Glutamatergic neuron (in vitro differentiated cells): ENCODE measurements around the gene GPR137B. TPM values are rescaled to one million over a fixed set of nuclear protein-coding genes. Genes with fewer than 3 reads are reported as not detected.
"Not testable (repeated sequence)": the region's sequence is repeated elsewhere in the genome, so short reads cannot be mapped to it uniquely, and the experiment has no call there.

Experiments
- DNase-seq: peaks from one replicate; pipeline ENCODE4 v3.0.0; 2022
- H3K27ac Mint-ChIP-seq: one replicate; pipeline ENCODE4 v1.8.0; 2020; ENCODE audit warnings: mild to moderate bottlenecking, mixed read lengths, inconsistent platforms; ENCODE audit not compliant: unreplicated experiment
- H3K27me3 Mint-ChIP-seq: one replicate; pipeline ENCODE4 v1.8.0; 2020; ENCODE audit warnings: mild to moderate bottlenecking, moderate library complexity, mixed read lengths, inconsistent platforms; ENCODE audit not compliant: unreplicated experiment
- H3K36me3 Mint-ChIP-seq: one replicate; pipeline ENCODE4 v1.8.0; 2020; ENCODE audit warnings: mild to moderate bottlenecking, mixed read lengths, inconsistent platforms; ENCODE audit not compliant: unreplicated experiment
- H3K4me1 Mint-ChIP-seq: one replicate; pipeline ENCODE4 v1.8.0; 2020; ENCODE audit warnings: mild to moderate bottlenecking, low read depth, mixed read lengths, inconsistent platforms; ENCODE audit not compliant: unreplicated experiment
- H3K4me3 Mint-ChIP-seq: one replicate; pipeline ENCODE4 v1.8.0; 2020; ENCODE audit warnings: mild to moderate bottlenecking, mixed read lengths, inconsistent platforms; ENCODE audit not compliant: unreplicated experiment
- H3K9me3 Mint-ChIP-seq: one replicate; pipeline ENCODE4 v1.8.0; 2020; ENCODE audit warnings: mild to moderate bottlenecking, moderate library complexity, mixed read lengths, inconsistent platforms; ENCODE audit not compliant: unreplicated experiment
- total RNA-seq: library from RNA; stranded (reverse); fragmentation: NEBNext Ultra II Directional; extraction: Animal tissue kit (Norgen Biotek cat#: 25700); gene quantifications from one replicate; pipeline ENCODE4 v1.2.1, GENCODE V29; 2021; ENCODE audit not compliant: unreplicated experiment
- TF ChIP-seq, protein P1 (sequence below): fragments of 200-600 bp; sonication (generic); IDR thresholded peaks from one replicate; pipeline ENCODE4 v1.5.0; 2021; ENCODE audit not compliant: partially characterized antibody, unreplicated experiment

The GPR137B gene
- total RNA-seq, 1 donor from 2014 or later = 22.5 TPM

- H3K27ac Mint-ChIP-seq = no peak overlapping the region
- DNase-seq = no peak
- no peak overlapping the region for H3K4me3 Mint-ChIP-seq
- H3K36me3 Mint-ChIP-seq = peaks cover 5% of the 10 kb centered on the region
- H3K4me1 Mint-ChIP-seq = peaks cover 16% of the 10 kb centered on the region
- H3K9me3 Mint-ChIP-seq = peaks cover 2% of the 10 kb centered on the region
- TF ChIP-seq, protein P1, sequence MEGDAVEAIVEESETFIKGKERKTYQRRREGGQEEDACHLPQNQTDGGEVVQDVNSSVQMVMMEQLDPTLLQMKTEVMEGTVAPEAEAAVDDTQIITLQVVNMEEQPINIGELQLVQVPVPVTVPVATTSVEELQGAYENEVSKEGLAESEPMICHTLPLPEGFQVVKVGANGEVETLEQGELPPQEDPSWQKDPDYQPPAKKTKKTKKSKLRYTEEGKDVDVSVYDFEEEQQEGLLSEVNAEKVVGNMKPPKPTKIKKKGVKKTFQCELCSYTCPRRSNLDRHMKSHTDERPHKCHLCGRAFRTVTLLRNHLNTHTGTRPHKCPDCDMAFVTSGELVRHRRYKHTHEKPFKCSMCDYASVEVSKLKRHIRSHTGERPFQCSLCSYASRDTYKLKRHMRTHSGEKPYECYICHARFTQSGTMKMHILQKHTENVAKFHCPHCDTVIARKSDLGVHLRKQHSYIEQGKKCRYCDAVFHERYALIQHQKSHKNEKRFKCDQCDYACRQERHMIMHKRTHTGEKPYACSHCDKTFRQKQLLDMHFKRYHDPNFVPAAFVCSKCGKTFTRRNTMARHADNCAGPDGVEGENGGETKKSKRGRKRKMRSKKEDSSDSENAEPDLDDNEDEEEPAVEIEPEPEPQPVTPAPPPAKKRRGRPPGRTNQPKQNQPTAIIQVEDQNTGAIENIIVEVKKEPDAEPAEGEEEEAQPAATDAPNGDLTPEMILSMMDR = no peak
- H3K27me3 Mint-ChIP-seq = peaks cover 3% of the 10 kb centered on the region
Observed at GRCh38 chr1:236179634-236180033, 37.3 kb downstream of the GPR137B start.

DNA sequence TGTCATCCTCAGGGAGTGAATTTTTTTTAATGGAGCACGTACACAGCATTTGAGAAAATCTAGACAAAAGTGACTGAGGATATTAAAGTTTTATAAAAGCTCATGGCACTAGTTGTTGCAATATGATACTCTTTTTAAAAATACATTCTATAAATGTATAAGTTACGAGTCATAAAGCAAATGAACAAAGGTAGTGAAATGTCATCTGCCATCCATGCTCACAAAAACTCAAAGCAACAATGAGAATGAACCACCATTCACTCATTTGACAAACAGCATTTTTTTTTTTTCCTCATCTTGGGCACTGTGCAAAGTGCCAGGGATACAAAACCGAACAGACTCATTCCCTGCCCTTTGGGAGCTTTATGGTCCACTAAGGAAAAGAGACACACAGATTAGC, 38.7 kb downstream of the GPR137B start:
- Mint-ChIP-seq H3K4me1 (peaks cover 12% of the 10 kb centered on the region), H3K4me3 (no peak overlapping the region), H3K27ac (no peak overlapping the region), H3K9me3 (no peaks in the 10 kb centered on the region), H3K27me3 (peaks cover 3% of the 10 kb centered on the region), H3K36me3 (peaks cover 4% of the 10 kb centered on the region)
- TF ChIP-seq, protein P1 = no peak
- no peak for DNase-seq

- TF ChIP-seq, protein P1 = no peak
- Mint-ChIP-seq H3K36me3 (peaks cover 17% of the 10 kb centered on the region), H3K4me1 (peaks cover 4% of the 10 kb centered on the region), H3K27ac (no peak overlapping the region), H3K4me3 (no peak overlapping the region), H3K27me3 (no peaks in the 10 kb centered on the region), H3K9me3 (no peaks in the 10 kb centered on the region)
- no peak for DNase-seq
Observed at GRCh38 chr1:236185687-236186086, 43.3 kb downstream of the GPR137B start.

- H3K27ac Mint-ChIP-seq, H3K4me1 Mint-ChIP-seq, DNase-seq, H3K9me3 Mint-ChIP-seq, H3K27me3 Mint-ChIP-seq, H3K4me3 Mint-ChIP-seq: not testable (repeated sequence)
- H3K36me3 Mint-ChIP-seq = peaks cover 22% of the 10 kb centered on the region
Observed at GRCh38 chr1:236186471-236186870, 44.1 kb downstream of the GPR137B start.

DNA sequence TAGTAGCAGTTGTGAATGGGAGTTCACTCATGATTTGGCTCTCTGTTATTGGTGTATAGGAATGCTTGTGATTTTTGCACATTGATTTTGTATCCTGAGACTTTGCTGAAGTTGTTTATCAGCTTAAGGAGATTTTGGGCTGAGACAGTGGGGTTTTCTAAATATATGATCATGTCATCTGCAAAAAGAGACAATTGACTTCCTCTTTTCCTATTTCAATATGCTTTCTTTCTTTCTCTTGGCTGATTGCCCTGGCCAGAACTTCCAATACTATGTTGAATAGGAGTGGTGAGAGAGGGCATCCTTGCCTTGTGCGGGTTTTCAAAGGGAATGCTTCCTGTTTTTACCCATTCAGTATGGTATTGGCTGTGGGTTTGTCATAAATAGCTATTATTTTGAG, 45.7 kb downstream of the GPR137B start:
- H3K4me3 Mint-ChIP-seq, H3K9me3 Mint-ChIP-seq, H3K4me1 Mint-ChIP-seq, DNase-seq, H3K27ac Mint-ChIP-seq, H3K27me3 Mint-ChIP-seq: not testable (repeated sequence)
- peaks cover 22% of the 10 kb centered on the region for H3K36me3 Mint-ChIP-seq

DNA sequence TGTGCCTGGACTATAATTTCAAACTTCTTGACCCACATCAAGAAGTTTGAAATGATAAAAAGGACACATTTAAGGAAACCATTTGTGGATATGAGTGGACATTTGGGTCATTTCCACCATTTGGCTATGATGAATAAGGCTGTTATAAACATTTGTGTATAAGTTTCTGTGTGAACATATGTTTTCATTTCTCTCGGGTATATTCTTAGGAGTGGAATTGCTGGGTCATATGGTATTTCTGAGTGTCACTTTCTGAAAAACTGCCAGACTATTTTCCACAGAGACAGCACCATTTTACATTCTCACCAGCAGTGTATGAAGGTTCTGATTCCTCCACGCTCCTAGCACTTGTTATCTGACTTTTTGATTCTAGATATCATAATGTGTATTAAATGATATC, 50.8 kb downstream of the GPR137B start:
- peaks cover 21% of the 10 kb centered on the region for H3K36me3 Mint-ChIP-seq
- H3K27me3 Mint-ChIP-seq = no peaks in the 10 kb centered on the region
- no peak for DNase-seq
- H3K4me1 Mint-ChIP-seq = peaks cover 2% of the 10 kb centered on the region
- TF ChIP-seq, protein P1 = no peak
- no peak overlapping the region for H3K27ac Mint-ChIP-seq
- peaks cover 2% of the 10 kb centered on the region for H3K9me3 Mint-ChIP-seq
- H3K4me3 Mint-ChIP-seq = no peak overlapping the region
